ENCODE data around the gene IER3. TPM values are rescaled to one million over a fixed set of nuclear protein-coding genes. Genes with fewer than 3 reads are reported as not detected.
A peak's percentile ranks its signal among the peaks of the same experiment; 100 is the strongest.

Gene IER3
- polyA plus RNA-seq, 1 of the 3 experiments (the other 2 are of a cell fraction): 12.9 TPM

DNA sequence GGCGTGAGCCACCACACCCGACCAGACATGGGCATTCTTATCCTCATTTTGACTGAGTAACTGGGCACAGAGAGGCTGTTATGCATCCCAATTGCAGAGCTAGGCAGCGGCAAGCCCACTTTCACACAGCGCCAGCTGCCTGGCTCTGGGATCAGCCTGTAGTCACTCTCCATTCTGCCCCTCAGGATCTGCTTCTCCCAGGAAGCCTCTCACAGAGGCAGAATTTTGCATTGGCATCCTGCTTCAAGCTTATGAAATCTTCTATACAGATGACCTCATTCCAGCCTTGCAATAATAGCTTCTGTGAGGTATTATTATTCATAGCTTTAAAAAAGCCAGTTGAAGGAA, 37.0 kb upstream of the IER3 start (continued):
- TF ChIP-seq IRF3 (IDR thresholded peaks at IDR 0.05; ENCODE audit: low read depth, low read length): no peak
- TF ChIP-seq, protein P1, sequence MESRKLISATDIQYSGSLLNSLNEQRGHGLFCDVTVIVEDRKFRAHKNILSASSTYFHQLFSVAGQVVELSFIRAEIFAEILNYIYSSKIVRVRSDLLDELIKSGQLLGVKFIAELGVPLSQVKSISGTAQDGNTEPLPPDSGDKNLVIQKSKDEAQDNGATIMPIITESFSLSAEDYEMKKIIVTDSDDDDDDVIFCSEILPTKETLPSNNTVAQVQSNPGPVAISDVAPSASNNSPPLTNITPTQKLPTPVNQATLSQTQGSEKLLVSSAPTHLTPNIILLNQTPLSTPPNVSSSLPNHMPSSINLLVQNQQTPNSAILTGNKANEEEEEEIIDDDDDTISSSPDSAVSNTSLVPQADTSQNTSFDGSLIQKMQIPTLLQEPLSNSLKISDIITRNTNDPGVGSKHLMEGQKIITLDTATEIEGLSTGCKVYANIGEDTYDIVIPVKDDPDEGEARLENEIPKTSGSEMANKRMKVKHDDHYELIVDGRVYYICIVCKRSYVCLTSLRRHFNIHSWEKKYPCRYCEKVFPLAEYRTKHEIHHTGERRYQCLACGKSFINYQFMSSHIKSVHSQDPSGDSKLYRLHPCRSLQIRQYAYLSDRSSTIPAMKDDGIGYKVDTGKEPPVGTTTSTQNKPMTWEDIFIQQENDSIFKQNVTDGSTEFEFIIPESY (IDR thresholded peaks at IDR 0.05; ENCODE audit: borderline replicate concordance, low read depth): no peak
- TF ChIP-seq GABPA (IDR thresholded peaks at IDR 0.05; ENCODE audit: low read depth): no peak
- no peak for TF ChIP-seq JUND (IDR thresholded peaks at IDR 0.05)

- Histone ChIP-seq H3K9me2 (no peaks in the 10 kb centered on the region), H3K27me3 (ENCODE audit: insufficient read depth) (no peaks in the 10 kb centered on the region), H4K20me1 (ENCODE audit: insufficient read depth) (no peaks in the 10 kb centered on the region), H3K4me2 (0 out of 2 replicates have a peak overlapping the region, but pooled peaks have one; percentile 81), H3K9ac (peak overlapping the region; percentile 75; the same call in 1 of the 2 replicates), H3K79me2 (ENCODE audit: insufficient read depth) (no peaks in the 10 kb centered on the region), H3K27ac (ENCODE audit: low read depth in 2 of 2, low read length in 1 of 2) (peak overlapping the region; percentile 95 to 100), H3F3A (replicated peaks; ENCODE audit: insufficient read depth) (peaks cover 30% of the 10 kb centered on the region), H3K4me3 (ENCODE audit: low read depth in 2 of 2, low read length in 1 of 2) (no peak overlapping the region), H3K36me3 (replicated peaks in 1 of 2; ENCODE audit: control insufficient read depth in 1 of 2, insufficient read depth in 2 of 2, low read length in 1 of 2) (no peaks in the 10 kb centered on the region), H3K9me3 (no peaks in the 10 kb centered on the region), H3K4me1 (ENCODE audit: control insufficient read depth in 1 of 2, insufficient read depth in 2 of 2, low read depth in 1 of 2, low read length in 1 of 2) (peaks cover 41 to 46% of the 10 kb centered on the region in 2 experiments), H2AFZ (ENCODE audit: low read depth) (no peak overlapping the region)
- CTCF ChIA-PET: interaction anchor here (1.0 to 3.0 kb wide), 4 partner anchors 13 to 58 kb away, joined by 3 to 15 read pairs (median 4); no protein-coding TSS in a partner anchor
- POLR2A ChIA-PET: interaction anchor here (1.0 to 1.4 kb wide), 2 partner anchors 12 to 28 kb away, joined by 3 to 4 read pairs; no protein-coding TSS in a partner anchor
- WGBS (ENCODE audit: low lambda C conversion rate): 100% methylated on average over 1 of the region's 1 CpG
- DNase-seq: no peak
- TF ChIP-seq NRF1 (IDR thresholded peaks at IDR 0.05; ENCODE audit: low read depth, low read length) (no peak), REST (IDR thresholded peaks at IDR 0.05; ENCODE audit: low read depth, low read length) (no peak), USF2 (IDR thresholded peaks at IDR 0.05; ENCODE audit: borderline replicate concordance, low read depth, low read length) (no peak), TEAD4 (IDR thresholded peaks at IDR 0.05; ENCODE audit: borderline replicate concordance, insufficient read depth) (no peak), EZH2phosphoT487 (IDR thresholded peaks at IDR 0.05; ENCODE audit: borderline replicate concordance, low read depth) (no peak), MAX (IDR thresholded peaks at IDR 0.05; ENCODE audit: low read depth) (no peak), CHD2 (IDR thresholded peaks at IDR 0.05; ENCODE audit: low read length, partially characterized antibody) (no peak), POLR2AphosphoS5 (IDR thresholded peaks at IDR 0.05; ENCODE audit: low read depth, low read length) (no peak)
- TF ChIP-seq, protein P2, sequence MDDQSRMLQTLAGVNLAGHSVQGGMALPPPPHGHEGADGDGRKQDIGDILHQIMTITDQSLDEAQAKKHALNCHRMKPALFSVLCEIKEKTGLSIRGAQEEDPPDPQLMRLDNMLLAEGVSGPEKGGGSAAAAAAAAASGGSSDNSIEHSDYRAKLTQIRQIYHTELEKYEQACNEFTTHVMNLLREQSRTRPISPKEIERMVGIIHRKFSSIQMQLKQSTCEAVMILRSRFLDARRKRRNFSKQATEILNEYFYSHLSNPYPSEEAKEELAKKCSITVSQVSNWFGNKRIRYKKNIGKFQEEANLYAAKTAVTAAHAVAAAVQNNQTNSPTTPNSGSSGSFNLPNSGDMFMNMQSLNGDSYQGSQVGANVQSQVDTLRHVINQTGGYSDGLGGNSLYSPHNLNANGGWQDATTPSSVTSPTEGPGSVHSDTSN (IDR thresholded peaks at IDR 0.05): no peak
- TF ChIP-seq, protein P3, sequence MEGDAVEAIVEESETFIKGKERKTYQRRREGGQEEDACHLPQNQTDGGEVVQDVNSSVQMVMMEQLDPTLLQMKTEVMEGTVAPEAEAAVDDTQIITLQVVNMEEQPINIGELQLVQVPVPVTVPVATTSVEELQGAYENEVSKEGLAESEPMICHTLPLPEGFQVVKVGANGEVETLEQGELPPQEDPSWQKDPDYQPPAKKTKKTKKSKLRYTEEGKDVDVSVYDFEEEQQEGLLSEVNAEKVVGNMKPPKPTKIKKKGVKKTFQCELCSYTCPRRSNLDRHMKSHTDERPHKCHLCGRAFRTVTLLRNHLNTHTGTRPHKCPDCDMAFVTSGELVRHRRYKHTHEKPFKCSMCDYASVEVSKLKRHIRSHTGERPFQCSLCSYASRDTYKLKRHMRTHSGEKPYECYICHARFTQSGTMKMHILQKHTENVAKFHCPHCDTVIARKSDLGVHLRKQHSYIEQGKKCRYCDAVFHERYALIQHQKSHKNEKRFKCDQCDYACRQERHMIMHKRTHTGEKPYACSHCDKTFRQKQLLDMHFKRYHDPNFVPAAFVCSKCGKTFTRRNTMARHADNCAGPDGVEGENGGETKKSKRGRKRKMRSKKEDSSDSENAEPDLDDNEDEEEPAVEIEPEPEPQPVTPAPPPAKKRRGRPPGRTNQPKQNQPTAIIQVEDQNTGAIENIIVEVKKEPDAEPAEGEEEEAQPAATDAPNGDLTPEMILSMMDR (IDR thresholded peaks at IDR 0.05): no peak
- TF ChIP-seq, protein P1 (IDR thresholded peaks at IDR 0.05; ENCODE audit: borderline replicate concordance, low read depth): no peak
Observed at GRCh38 chr6:30780642-30780920, 36.2 kb upstream of the IER3 start.
